Measurements from ENCODE around the gene IKZF1.

- TF ChIP-seq POLR2A (IDR thresholded peaks at IDR 0.05) (no peak), POLR2AphosphoS5 (IDR thresholded peaks at IDR 0.05) (no peak)
- TF ChIP-seq, protein P1, sequence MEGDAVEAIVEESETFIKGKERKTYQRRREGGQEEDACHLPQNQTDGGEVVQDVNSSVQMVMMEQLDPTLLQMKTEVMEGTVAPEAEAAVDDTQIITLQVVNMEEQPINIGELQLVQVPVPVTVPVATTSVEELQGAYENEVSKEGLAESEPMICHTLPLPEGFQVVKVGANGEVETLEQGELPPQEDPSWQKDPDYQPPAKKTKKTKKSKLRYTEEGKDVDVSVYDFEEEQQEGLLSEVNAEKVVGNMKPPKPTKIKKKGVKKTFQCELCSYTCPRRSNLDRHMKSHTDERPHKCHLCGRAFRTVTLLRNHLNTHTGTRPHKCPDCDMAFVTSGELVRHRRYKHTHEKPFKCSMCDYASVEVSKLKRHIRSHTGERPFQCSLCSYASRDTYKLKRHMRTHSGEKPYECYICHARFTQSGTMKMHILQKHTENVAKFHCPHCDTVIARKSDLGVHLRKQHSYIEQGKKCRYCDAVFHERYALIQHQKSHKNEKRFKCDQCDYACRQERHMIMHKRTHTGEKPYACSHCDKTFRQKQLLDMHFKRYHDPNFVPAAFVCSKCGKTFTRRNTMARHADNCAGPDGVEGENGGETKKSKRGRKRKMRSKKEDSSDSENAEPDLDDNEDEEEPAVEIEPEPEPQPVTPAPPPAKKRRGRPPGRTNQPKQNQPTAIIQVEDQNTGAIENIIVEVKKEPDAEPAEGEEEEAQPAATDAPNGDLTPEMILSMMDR (IDR thresholded peaks at IDR 0.05): no peak
Measured at GRCh38 chr7:50310361-50310760, 5.8 kb downstream of the IKZF1 start.
